ENCODE data around the gene PSMG4. TPM values are rescaled to one million over a fixed set of nuclear protein-coding genes. Genes with fewer than 3 reads are reported as not detected.

The PSMG4 gene
- total RNA-seq, 5 donors from 2014 or later (not counting 1 experiment from before 2014, with no cell fraction given): 18.8 to 42.6 (median 33.6) TPM

- ChIA-PET POLR2A (no interaction called here), CTCF (no interaction called here)
- peaks cover 0 to 11% of the 10 kb centered on the region in 2 donors for H3K27me3 Mint-ChIP-seq
- Histone ChIP-seq H3K4me3 (ENCODE audit: control insufficient read depth in 1 of 2, extremely low read depth in 1 of 2, low read length in 1 of 2) (no peak overlapping the region), H3K27me3 (replicated peaks in 1 of 2; ENCODE audit: control insufficient read depth in 2 of 2, extremely low read depth in 1 of 2, insufficient read depth in 2 of 2, low read length in 1 of 2) (peaks cover 0 to 21% of the 10 kb centered on the region in 2 experiments), H3K9me3 (no peaks in the 10 kb centered on the region), H3K36me3 (ENCODE audit: control insufficient read depth in 2 of 2, extremely low read depth in 1 of 2, insufficient read depth in 1 of 2, low read length in 1 of 2) (no peaks in the 10 kb centered on the region), H3K4me1 (ENCODE audit: control insufficient read depth in 1 of 2, extremely low read depth in 1 of 2, insufficient read depth in 2 of 2, low read length in 2 of 2) (no peaks in the 10 kb centered on the region), H3K27ac (ENCODE audit: low read length) (no peak overlapping the region)
- 91% methylated on average over 6 of the region's 8 CpGs for WGBS (ENCODE audit: insufficient coverage)
- H3K36me3 Mint-ChIP-seq: peaks cover 17% of the 10 kb centered on the region
- no peak overlapping the region for H3K27ac Mint-ChIP-seq
- H3K4me1 Mint-ChIP-seq: no peaks in the 10 kb centered on the region
- no peak for ATAC-seq (replicated peaks in 1 of 4)
- no peak overlapping the region for H3K4me3 Mint-ChIP-seq
- peaks cover 0 to 5% (median 0%) of the 10 kb centered on the region in 3 donors for H3K9me3 Mint-ChIP-seq
- DNase-seq: no peak
Measured at GRCh38 chr6:3301506-3301905, 42.8 kb downstream of the PSMG4 start.

GRCh38 chr6:3303795-3304411 is 45.2 kb downstream of the PSMG4 start:
- H3K9me3 Mint-ChIP-seq: peaks cover 0 to 5% (median 0%) of the 10 kb centered on the region in 3 donors
- CTCF ChIA-PET: no interaction called here
- no peak overlapping the region for H3K27ac Mint-ChIP-seq
- no peak for ATAC-seq (replicated peaks in 1 of 4)
- peaks cover 0 to 8% of the 10 kb centered on the region in 2 donors for H3K27me3 Mint-ChIP-seq
- H3K36me3 Mint-ChIP-seq: peaks cover 17% of the 10 kb centered on the region
- H3K4me3 Mint-ChIP-seq: no peak overlapping the region
- no peaks in the 10 kb centered on the region for H3K9me3 ChIP-seq
- no peak overlapping the region for H3K27ac ChIP-seq (ENCODE audit: low read length)
- H3K36me3 ChIP-seq (ENCODE audit: control insufficient read depth in 2 of 2, extremely low read depth in 1 of 2, insufficient read depth in 1 of 2, low read length in 1 of 2): no peaks in the 10 kb centered on the region
- 100% methylated on average over 1 of the region's 3 CpGs for WGBS (ENCODE audit: insufficient coverage)
- no peaks in the 10 kb centered on the region for H3K4me1 Mint-ChIP-seq
- no peak overlapping the region for H3K4me3 ChIP-seq (ENCODE audit: control insufficient read depth in 1 of 2, extremely low read depth in 1 of 2, low read length in 1 of 2)
- POLR2A ChIA-PET: interaction anchor here in 1 of 2 donors (0.6 kb wide), 1 partner anchor 14 kb away, joined by 5 read pairs; no protein-coding TSS in a partner anchor
- no peak for DNase-seq
- no peaks in the 10 kb centered on the region for H3K4me1 ChIP-seq (ENCODE audit: control insufficient read depth in 1 of 2, extremely low read depth in 1 of 2, insufficient read depth in 2 of 2, low read length in 2 of 2)
- peaks cover 0 to 12% of the 10 kb centered on the region in 2 experiments for H3K27me3 ChIP-seq (replicated peaks in 1 of 2; ENCODE audit: control insufficient read depth in 2 of 2, extremely low read depth in 1 of 2, insufficient read depth in 2 of 2, low read length in 1 of 2)

GRCh38 chr6:3304500-3305215 is 45.9 kb downstream of the PSMG4 start:
- 84% methylated on average over 11 of the region's 16 CpGs for WGBS (ENCODE audit: insufficient coverage)
- H3K4me1 ChIP-seq (ENCODE audit: control insufficient read depth in 1 of 2, extremely low read depth in 1 of 2, insufficient read depth in 2 of 2, low read length in 2 of 2): no peaks in the 10 kb centered on the region
- no peak overlapping the region for H3K27ac Mint-ChIP-seq
- DNase-seq: no peak
- no peak overlapping the region for H3K4me3 ChIP-seq (ENCODE audit: control insufficient read depth in 1 of 2, extremely low read depth in 1 of 2, low read length in 1 of 2)
- H3K4me3 Mint-ChIP-seq: no peak overlapping the region
- H3K27me3 Mint-ChIP-seq: peaks cover 0 to 8% of the 10 kb centered on the region in 2 donors
- POLR2A ChIA-PET: interaction anchor here in 1 of 2 donors (0.6 kb wide), 1 partner anchor 15 kb away, joined by 5 read pairs; no protein-coding TSS in a partner anchor
- peaks cover 0 to 17% of the 10 kb centered on the region in 2 experiments for H3K27me3 ChIP-seq (replicated peaks in 1 of 2; ENCODE audit: control insufficient read depth in 2 of 2, extremely low read depth in 1 of 2, insufficient read depth in 2 of 2, low read length in 1 of 2)
- CTCF ChIA-PET: no interaction called here
- no peaks in the 10 kb centered on the region for H3K4me1 Mint-ChIP-seq
- peaks cover 17% of the 10 kb centered on the region for H3K36me3 Mint-ChIP-seq
- peaks cover 0 to 2% of the 10 kb centered on the region in 2 donors for H3K36me3 ChIP-seq (ENCODE audit: control insufficient read depth in 2 of 2, extremely low read depth in 1 of 2, insufficient read depth in 1 of 2, low read length in 1 of 2)
- no peak for ATAC-seq (replicated peaks in 1 of 4)
- peaks cover 0 to 5% (median 0%) of the 10 kb centered on the region in 3 donors for H3K9me3 Mint-ChIP-seq
- H3K27ac ChIP-seq (ENCODE audit: low read length): no peak overlapping the region
- no peaks in the 10 kb centered on the region for H3K9me3 ChIP-seq

- Mint-ChIP-seq H3K36me3 (peaks cover 17% of the 10 kb centered on the region), H3K27me3 (peaks cover 0 to 8% of the 10 kb centered on the region in 2 donors), H3K27ac (no peak overlapping the region), H3K9me3 (peaks cover 0 to 5% (median 0%) of the 10 kb centered on the region in 3 donors), H3K4me3 (no peak overlapping the region), H3K4me1 (no peaks in the 10 kb centered on the region)
- ATAC-seq (replicated peaks in 1 of 4): no peak
- Histone ChIP-seq H3K9me3 (no peaks in the 10 kb centered on the region), H3K36me3 (ENCODE audit: control insufficient read depth in 2 of 2, extremely low read depth in 1 of 2, insufficient read depth in 1 of 2, low read length in 1 of 2) (peaks cover 0 to 2% of the 10 kb centered on the region in 2 donors), H3K27me3 (replicated peaks in 1 of 2; ENCODE audit: control insufficient read depth in 2 of 2, extremely low read depth in 1 of 2, insufficient read depth in 2 of 2, low read length in 1 of 2) (peaks cover 0 to 18% of the 10 kb centered on the region in 2 experiments), H3K4me1 (ENCODE audit: control insufficient read depth in 1 of 2, extremely low read depth in 1 of 2, insufficient read depth in 2 of 2, low read length in 2 of 2) (no peaks in the 10 kb centered on the region), H3K4me3 (ENCODE audit: control insufficient read depth in 1 of 2, extremely low read depth in 1 of 2, low read length in 1 of 2) (no peak overlapping the region), H3K27ac (ENCODE audit: low read length) (no peak overlapping the region)
- ChIA-PET CTCF (no interaction called here), POLR2A (no interaction called here)
- 98% methylated on average over 8 of the region's 8 CpGs for WGBS (ENCODE audit: insufficient coverage)
- no peak for DNase-seq
Measured at GRCh38 chr6:3305216-3305565, 46.4 kb downstream of the PSMG4 start.

- ChIA-PET POLR2A (no interaction called here), CTCF (no interaction called here)
- Mint-ChIP-seq H3K27me3 (peaks cover 0 to 8% of the 10 kb centered on the region in 2 donors), H3K9me3 (peaks cover 0 to 5% (median 0%) of the 10 kb centered on the region in 3 donors), H3K4me3 (no peak overlapping the region), H3K27ac (no peak overlapping the region), H3K36me3 (peaks cover 17% of the 10 kb centered on the region), H3K4me1 (no peaks in the 10 kb centered on the region)
- ATAC-seq (replicated peaks in 1 of 4) (no peak), DNase-seq (no peak)
- Histone ChIP-seq H3K9me3 (no peaks in the 10 kb centered on the region), H3K27me3 (replicated peaks in 1 of 2; ENCODE audit: control insufficient read depth in 2 of 2, extremely low read depth in 1 of 2, insufficient read depth in 2 of 2, low read length in 1 of 2) (peaks cover 0 to 18% of the 10 kb centered on the region in 2 experiments), H3K4me3 (ENCODE audit: control insufficient read depth in 1 of 2, extremely low read depth in 1 of 2, low read length in 1 of 2) (no peak overlapping the region), H3K27ac (ENCODE audit: low read length) (no peak overlapping the region), H3K4me1 (ENCODE audit: control insufficient read depth in 1 of 2, extremely low read depth in 1 of 2, insufficient read depth in 2 of 2, low read length in 2 of 2) (no peaks in the 10 kb centered on the region), H3K36me3 (ENCODE audit: control insufficient read depth in 2 of 2, extremely low read depth in 1 of 2, insufficient read depth in 1 of 2, low read length in 1 of 2) (peaks cover 0 to 2% of the 10 kb centered on the region in 2 donors)
- WGBS (ENCODE audit: insufficient coverage): no CpG with 5 or more reads among the region's 3 CpGs
Measured at GRCh38 chr6:3305831-3306230, 47.1 kb downstream of the PSMG4 start.

- H3K9me3 Mint-ChIP-seq: peaks cover 0 to 5% (median 0%) of the 10 kb centered on the region in 3 donors
- peaks cover 0 to 5% of the 10 kb centered on the region in 2 donors for H3K27me3 Mint-ChIP-seq
Measured at GRCh38 chr6:3306848-3307247, 48.1 kb downstream of the PSMG4 start.

More at GRCh38 chr6:3306848-3307247, 48.1 kb downstream of the PSMG4 start:
- ATAC-seq (replicated peaks in 1 of 4) (no peak), DNase-seq (no peak)
- Histone ChIP-seq H3K9me3 (no peaks in the 10 kb centered on the region), H3K4me3 (ENCODE audit: control insufficient read depth in 1 of 2, extremely low read depth in 1 of 2, low read length in 1 of 2) (no peak overlapping the region), H3K4me1 (ENCODE audit: control insufficient read depth in 1 of 2, extremely low read depth in 1 of 2, insufficient read depth in 2 of 2, low read length in 2 of 2) (no peaks in the 10 kb centered on the region), H3K27ac (ENCODE audit: low read length) (no peak overlapping the region), H3K27me3 (replicated peaks in 1 of 2; ENCODE audit: control insufficient read depth in 2 of 2, extremely low read depth in 1 of 2, insufficient read depth in 2 of 2, low read length in 1 of 2) (peaks cover 0 to 18% of the 10 kb centered on the region in 2 experiments), H3K36me3 (ENCODE audit: control insufficient read depth in 2 of 2, extremely low read depth in 1 of 2, insufficient read depth in 1 of 2, low read length in 1 of 2) (peaks cover 0 to 2% of the 10 kb centered on the region in 2 donors)
- ChIA-PET CTCF (no interaction called here), POLR2A (no interaction called here)
- Mint-ChIP-seq H3K4me1 (no peaks in the 10 kb centered on the region), H3K27ac (no peak overlapping the region), H3K36me3 (peaks cover 17% of the 10 kb centered on the region), H3K4me3 (no peak overlapping the region)
- WGBS (ENCODE audit: insufficient coverage): 93% methylated on average over 8 of the region's 10 CpGs
